ENCODE data around the gene MAGI2.

DNA sequence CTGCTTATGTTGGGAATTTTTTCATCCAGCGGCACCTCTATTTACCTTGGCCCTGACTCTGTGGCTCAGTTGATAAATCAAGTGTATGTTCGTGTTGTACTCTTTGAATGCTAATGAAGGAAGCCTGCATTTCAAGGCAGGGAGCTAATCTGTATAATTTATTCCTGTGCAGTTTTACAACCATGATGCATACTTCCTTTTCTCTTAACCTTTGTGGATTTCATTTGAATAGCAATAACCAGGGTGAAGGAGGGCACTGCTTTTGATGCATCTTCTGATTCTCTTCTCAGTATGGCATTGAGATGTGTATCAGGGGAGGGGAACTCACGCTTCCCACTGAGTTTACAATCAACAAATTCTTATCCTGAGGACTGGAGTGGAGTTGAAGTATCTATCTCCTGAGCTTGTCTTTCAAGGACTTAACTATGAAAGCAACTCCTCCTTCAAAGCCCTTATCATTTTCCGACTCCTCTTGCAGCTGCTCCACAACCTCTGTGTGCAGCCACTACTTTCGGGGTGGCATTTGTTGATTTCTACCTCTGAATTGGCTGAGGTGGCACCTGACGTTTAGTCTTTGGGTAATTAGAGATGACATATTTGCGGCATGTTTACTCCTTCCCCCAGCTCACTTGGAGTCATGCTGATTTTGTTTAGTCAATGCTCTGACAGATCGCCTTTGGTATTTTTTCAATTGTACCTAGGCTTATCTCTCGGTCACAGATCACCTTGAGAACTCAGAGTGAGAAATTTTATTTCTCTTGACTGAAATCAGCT lies 1379.7 kb downstream of the MAGI2 start:
- TF ChIP-seq, protein P1, sequence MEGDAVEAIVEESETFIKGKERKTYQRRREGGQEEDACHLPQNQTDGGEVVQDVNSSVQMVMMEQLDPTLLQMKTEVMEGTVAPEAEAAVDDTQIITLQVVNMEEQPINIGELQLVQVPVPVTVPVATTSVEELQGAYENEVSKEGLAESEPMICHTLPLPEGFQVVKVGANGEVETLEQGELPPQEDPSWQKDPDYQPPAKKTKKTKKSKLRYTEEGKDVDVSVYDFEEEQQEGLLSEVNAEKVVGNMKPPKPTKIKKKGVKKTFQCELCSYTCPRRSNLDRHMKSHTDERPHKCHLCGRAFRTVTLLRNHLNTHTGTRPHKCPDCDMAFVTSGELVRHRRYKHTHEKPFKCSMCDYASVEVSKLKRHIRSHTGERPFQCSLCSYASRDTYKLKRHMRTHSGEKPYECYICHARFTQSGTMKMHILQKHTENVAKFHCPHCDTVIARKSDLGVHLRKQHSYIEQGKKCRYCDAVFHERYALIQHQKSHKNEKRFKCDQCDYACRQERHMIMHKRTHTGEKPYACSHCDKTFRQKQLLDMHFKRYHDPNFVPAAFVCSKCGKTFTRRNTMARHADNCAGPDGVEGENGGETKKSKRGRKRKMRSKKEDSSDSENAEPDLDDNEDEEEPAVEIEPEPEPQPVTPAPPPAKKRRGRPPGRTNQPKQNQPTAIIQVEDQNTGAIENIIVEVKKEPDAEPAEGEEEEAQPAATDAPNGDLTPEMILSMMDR (IDR thresholded peaks at IDR 0.05): no peak
- no peak for TF ChIP-seq POLR2A (IDR thresholded peaks at IDR 0.05)

All from ovary (tissue), 3 donors.